ENCODE measurements around the gene ADAMTS2. TPM values are rescaled to one million over a fixed set of nuclear protein-coding genes. Genes with fewer than 3 reads are reported as not detected.

ADAMTS2 gene
- total and polyA plus RNA-seq, 7 experiments from 2014 or later: not detected

DNA sequence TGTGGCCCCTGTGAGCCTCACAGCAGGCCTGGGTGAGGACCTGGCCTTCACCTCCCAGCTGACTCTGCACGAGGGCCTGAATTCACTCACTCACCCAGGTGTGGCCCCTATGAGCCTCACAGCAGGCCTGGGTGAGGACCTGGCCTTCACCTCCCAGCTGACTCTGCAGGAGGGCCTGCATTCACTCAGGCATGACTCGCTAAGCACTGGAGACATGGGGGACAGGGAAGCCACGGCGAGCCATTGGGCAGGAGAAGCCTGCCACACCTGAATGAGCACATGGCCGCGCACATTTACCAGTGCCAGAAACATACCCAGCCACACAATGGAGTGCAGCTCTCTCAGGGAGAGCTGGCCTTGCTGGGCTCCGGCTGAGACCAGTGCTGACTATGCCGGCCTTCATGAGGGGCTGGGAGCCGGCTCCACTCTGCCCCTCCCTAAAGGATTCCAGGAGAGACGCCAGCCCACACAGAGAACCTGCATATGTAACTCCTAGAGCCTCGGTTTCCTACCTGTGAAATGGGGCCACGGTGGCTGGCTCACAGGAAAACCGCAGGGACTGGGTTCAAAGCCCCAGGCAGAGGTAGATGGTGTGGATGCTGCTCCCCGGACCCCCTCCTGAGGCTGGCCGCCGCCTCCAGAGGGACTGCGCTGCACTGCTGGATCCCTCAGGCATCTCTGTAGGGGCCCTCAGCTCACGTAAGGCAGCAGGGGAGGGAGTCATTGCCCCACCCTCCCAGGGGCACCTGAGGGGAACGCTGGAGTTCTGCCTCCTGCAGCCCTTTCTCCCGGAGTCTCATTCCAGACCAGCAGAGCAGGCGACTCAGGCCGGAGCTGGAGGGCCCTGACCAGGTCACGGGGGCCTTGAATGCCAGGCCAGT lies 7.2 kb downstream of the ADAMTS2 start:
- no peak overlapping the region for H3K27ac Mint-ChIP-seq
- H3K36me3 ChIP-seq (ENCODE audit: control insufficient read depth in 2 of 3, insufficient read depth in 3 of 3, low read length in 3 of 3): no peaks in the 10 kb centered on the region
- H3K4me1 ChIP-seq (ENCODE audit: control insufficient read depth in 2 of 2, insufficient read depth in 2 of 2, low read length in 2 of 2): no peaks in the 10 kb centered on the region
- CTCF ChIA-PET: no interaction called here
- no peaks in the 10 kb centered on the region for H3K36me3 Mint-ChIP-seq
- no peaks in the 10 kb centered on the region for H3K9me3 Mint-ChIP-seq
- POLR2A ChIA-PET: no interaction called here
- H3K9me3 ChIP-seq (ENCODE audit: control insufficient read depth in 2 of 3, low read length in 3 of 3): no peaks in the 10 kb centered on the region
- H3K27me3 ChIP-seq (ENCODE audit: control insufficient read depth in 2 of 2, insufficient read depth in 2 of 2, low read length in 2 of 2): no peaks in the 10 kb centered on the region
- no peak for ATAC-seq
- H3K4me3 Mint-ChIP-seq: no peak overlapping the region
- no peak overlapping the region for H3K4me3 ChIP-seq (ENCODE audit: low read length)
- no peak overlapping the region for H3K27ac ChIP-seq (ENCODE audit: low read depth, low read length)
- intact Hi-C loops (cut with micrococcal nuclease): no loop called here
- peaks cover 0 to 10% (median 4%) of the 10 kb centered on the region in 7 donors for H3K4me1 Mint-ChIP-seq
- DNase-seq: no peak
- H3K27me3 Mint-ChIP-seq: peaks cover 18 to 39% (median 30%) of the 10 kb centered on the region in 5 donors

GRCh38 chr5:179336871-179337795 lies 8.1 kb downstream of the ADAMTS2 start:
- H3K9me3 Mint-ChIP-seq: no peaks in the 10 kb centered on the region

GRCh38 chr5:179336126-179336870 lies 9.0 kb downstream of the ADAMTS2 start:
- H3K9me3 ChIP-seq (ENCODE audit: control insufficient read depth in 2 of 3, low read length in 3 of 3): no peaks in the 10 kb centered on the region
- ChIA-PET POLR2A (no interaction called here), CTCF (no interaction called here)
- H3K4me3 ChIP-seq (ENCODE audit: low read length): no peak overlapping the region
- Mint-ChIP-seq H3K27ac (no peak overlapping the region), H3K27me3 (peaks cover 4 to 24% (median 19%) of the 10 kb centered on the region in 5 donors), H3K4me1 (peaks cover 0 to 3% (median 0%) of the 10 kb centered on the region in 7 donors), H3K9me3 (no peaks in the 10 kb centered on the region), H3K36me3 (no peaks in the 10 kb centered on the region), H3K4me3 (no peak overlapping the region)
- no peaks in the 10 kb centered on the region for H3K27me3 ChIP-seq (ENCODE audit: control insufficient read depth in 2 of 2, insufficient read depth in 2 of 2, low read length in 2 of 2)
- ATAC-seq (no peak), DNase-seq (no peak)
- H3K36me3 ChIP-seq (ENCODE audit: control insufficient read depth in 2 of 3, insufficient read depth in 3 of 3, low read length in 3 of 3): no peaks in the 10 kb centered on the region
- H3K27ac ChIP-seq (ENCODE audit: low read depth, low read length): no peak overlapping the region
- H3K4me1 ChIP-seq (ENCODE audit: control insufficient read depth in 2 of 2, insufficient read depth in 2 of 2, low read length in 2 of 2): no peaks in the 10 kb centered on the region
- intact Hi-C loops (cut with micrococcal nuclease): no loop called here

More at GRCh38 chr5:179336871-179337795, 8.1 kb downstream of the ADAMTS2 start:
- no peaks in the 10 kb centered on the region for H3K4me1 ChIP-seq (ENCODE audit: control insufficient read depth in 2 of 2, insufficient read depth in 2 of 2, low read length in 2 of 2)
- no peaks in the 10 kb centered on the region for H3K27me3 ChIP-seq (ENCODE audit: control insufficient read depth in 2 of 2, insufficient read depth in 2 of 2, low read length in 2 of 2)
- Mint-ChIP-seq H3K36me3 (no peaks in the 10 kb centered on the region), H3K4me3 (no peak overlapping the region), H3K27me3 (peaks cover 9 to 32% (median 24%) of the 10 kb centered on the region in 5 donors), H3K27ac (no peak overlapping the region), H3K4me1 (peaks cover 0 to 3% (median 0%) of the 10 kb centered on the region in 7 donors)
- ATAC-seq: no peak
- no peak overlapping the region for H3K27ac ChIP-seq (ENCODE audit: low read depth, low read length)
- intact Hi-C loops (cut with micrococcal nuclease): no loop called here
- CTCF ChIA-PET: no interaction called here
- POLR2A ChIA-PET: no interaction called here
- no peaks in the 10 kb centered on the region for H3K9me3 ChIP-seq (ENCODE audit: control insufficient read depth in 2 of 3, low read length in 3 of 3)
- no peak for DNase-seq
- no peaks in the 10 kb centered on the region for H3K36me3 ChIP-seq (ENCODE audit: control insufficient read depth in 2 of 3, insufficient read depth in 3 of 3, low read length in 3 of 3)
- no peak overlapping the region for H3K4me3 ChIP-seq (ENCODE audit: low read length)

- POLR2A ChIA-PET: no interaction called here
- Mint-ChIP-seq H3K4me1 (no peaks in the 10 kb centered on the region), H3K27me3 (peaks cover 0 to 18% (median 14%) of the 10 kb centered on the region in 5 donors), H3K4me3 (no peak overlapping the region), H3K36me3 (no peaks in the 10 kb centered on the region), H3K9me3 (no peaks in the 10 kb centered on the region), H3K27ac (no peak overlapping the region)
- DNase-seq: no peak
- Histone ChIP-seq H3K4me1 (ENCODE audit: control insufficient read depth in 2 of 2, insufficient read depth in 2 of 2, low read length in 2 of 2) (no peaks in the 10 kb centered on the region), H3K4me3 (ENCODE audit: low read length) (no peak overlapping the region), H3K9me3 (ENCODE audit: control insufficient read depth in 2 of 3, low read length in 3 of 3) (no peaks in the 10 kb centered on the region), H3K27me3 (ENCODE audit: control insufficient read depth in 2 of 2, insufficient read depth in 2 of 2, low read length in 2 of 2) (no peaks in the 10 kb centered on the region), H3K36me3 (ENCODE audit: control insufficient read depth in 2 of 3, insufficient read depth in 3 of 3, low read length in 3 of 3) (no peaks in the 10 kb centered on the region), H3K27ac (ENCODE audit: low read depth, low read length) (no peak overlapping the region)
- intact Hi-C loops (cut with micrococcal nuclease): no loop called here
- no peak for ATAC-seq
- CTCF ChIA-PET: no interaction called here
These were observed 11.2 kb downstream of the ADAMTS2 start for GRCh38 chr5:179333796-179334761.

- Histone ChIP-seq H3K9me3 (ENCODE audit: control insufficient read depth in 2 of 3, low read length in 3 of 3) (no peaks in the 10 kb centered on the region), H3K4me3 (ENCODE audit: low read length) (no peak overlapping the region), H3K27me3 (ENCODE audit: control insufficient read depth in 2 of 2, insufficient read depth in 2 of 2, low read length in 2 of 2) (no peaks in the 10 kb centered on the region), H3K27ac (ENCODE audit: low read depth, low read length) (no peak overlapping the region), H3K36me3 (ENCODE audit: control insufficient read depth in 2 of 3, insufficient read depth in 3 of 3, low read length in 3 of 3) (no peaks in the 10 kb centered on the region), H3K4me1 (ENCODE audit: control insufficient read depth in 2 of 2, insufficient read depth in 2 of 2, low read length in 2 of 2) (no peaks in the 10 kb centered on the region)
- intact Hi-C loops (cut with micrococcal nuclease): no loop called here
- Mint-ChIP-seq H3K27me3 (peaks cover 0 to 21% (median 9%) of the 10 kb centered on the region in 5 donors), H3K4me1 (no peaks in the 10 kb centered on the region), H3K9me3 (no peaks in the 10 kb centered on the region), H3K36me3 (no peaks in the 10 kb centered on the region), H3K4me3 (no peak overlapping the region), H3K27ac (no peak overlapping the region)
- ATAC-seq (no peak), DNase-seq (no peak)
- CTCF ChIA-PET: no interaction called here
- POLR2A ChIA-PET: no interaction called here
These were observed 12.4 kb downstream of the ADAMTS2 start for GRCh38 chr5:179332741-179333290.

Measured in naive thymus-derived CD4-positive, alpha-beta T cell (primary cell).